SJSA1 (cell line): ENCODE results near the gene OCIAD1. TPM values are rescaled to one million over a fixed set of nuclear protein-coding genes. Genes with fewer than 3 reads are reported as not detected.

ENCODE experiments used
- DNase-seq, 2 experiments: peaks; one replicate each; pipeline ENCODE4 v3.0.0-alpha.2; 2015 to 2020; ENCODE audit warnings: low spot score in 2 of 2, low read depth in 1 of 2
- H3K27ac ChIP-seq: fragments of 250-450 bp; sonication (Bioruptor Pico); 2 replicates; pipeline ENCODE4 v1.5.1; 2020; ENCODE audit warnings: mild to moderate bottlenecking, moderate library complexity
- H3K27me3 ChIP-seq: fragments of 250-450 bp; sonication (Bioruptor Pico); replicated peaks from 2 replicates; pipeline ENCODE4 v1.5.1; 2020; ENCODE audit warnings: mild to moderate bottlenecking, moderate library complexity
- H3K36me3 ChIP-seq: fragments of 250-450 bp; sonication (Bioruptor Pico); 2 replicates; pipeline ENCODE4 v1.5.1; 2020; ENCODE audit warnings: mild to moderate bottlenecking
- H3K4me1 ChIP-seq: fragments of 250-450 bp; sonication (Bioruptor Pico); replicated peaks from 2 replicates; pipeline ENCODE4 v1.6.1; 2021; ENCODE audit warnings: mild to moderate bottlenecking
- H3K4me3 ChIP-seq: fragments of 250-450 bp; sonication (Bioruptor Pico); 2 replicates; pipeline ENCODE4 v1.5.1; 2020; ENCODE audit warnings: mild to moderate bottlenecking
- H3K9me3 ChIP-seq: fragments of 250-450 bp; sonication (Bioruptor Pico); replicated peaks from 2 replicates; pipeline ENCODE4 v1.5.1; 2020; ENCODE audit warnings: mild to moderate bottlenecking
- total RNA-seq: library from RNA; depleted of rRNA; stranded (reverse); fragments of >200 nt; shearing (Covaris generic); gene quantifications from 2 replicates; pipeline ENCODE4 v1.2.3, GENCODE V29; 2014; rRNA removed

Gene OCIAD1
- total RNA-seq, 1 experiment from 2014 or later: 54.6 TPM

DNA sequence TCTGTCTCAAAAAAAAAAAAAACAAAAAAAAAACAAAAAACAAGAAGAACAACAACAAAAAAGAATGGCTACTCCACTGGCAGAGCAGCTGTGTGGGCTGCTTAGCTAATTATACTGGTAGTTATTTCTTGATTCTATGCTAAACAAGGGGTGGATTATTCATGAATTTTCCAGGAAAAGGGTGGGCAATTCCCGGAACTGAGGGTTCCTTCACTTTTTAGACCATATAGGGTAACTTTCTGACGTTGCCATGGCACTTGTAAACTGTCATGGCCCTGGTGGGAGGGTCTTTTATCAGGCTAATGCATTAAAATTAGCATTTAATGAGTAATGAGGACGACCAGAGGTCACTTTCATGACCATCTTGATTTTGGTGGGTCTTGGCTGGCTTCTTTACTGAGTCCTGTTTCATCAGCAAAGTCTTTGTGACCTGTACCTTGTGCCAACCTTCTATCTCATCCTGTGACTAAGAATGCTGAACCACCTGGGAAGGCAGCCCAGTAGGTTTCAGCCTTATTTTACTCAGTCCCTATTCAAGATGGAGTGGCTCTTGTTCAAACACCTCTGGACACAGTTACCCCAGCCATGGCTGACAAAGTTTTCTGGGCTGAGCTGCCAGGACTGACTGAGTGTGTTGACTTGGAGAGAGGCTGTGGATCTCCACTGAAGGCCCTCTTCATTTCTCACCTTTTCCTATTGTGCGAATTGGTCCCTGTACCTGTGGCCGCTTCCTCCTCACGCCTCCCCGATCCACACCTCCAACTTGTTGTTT is 77.0 kb downstream of the OCIAD1 start:
- H3K4me1 ChIP-seq: peaks cover 11% of the 10 kb centered on the region
- 0 out of 2 replicates have a peak, but pooled peaks cover 3% of the 10 kb centered on the region for H3K36me3 ChIP-seq
- no peaks in the 10 kb centered on the region for H3K9me3 ChIP-seq
- no peak for DNase-seq
- no peak overlapping the region for H3K27ac ChIP-seq
- H3K27me3 ChIP-seq: no peaks in the 10 kb centered on the region
- H3K4me3 ChIP-seq: no peak overlapping the region

DNA sequence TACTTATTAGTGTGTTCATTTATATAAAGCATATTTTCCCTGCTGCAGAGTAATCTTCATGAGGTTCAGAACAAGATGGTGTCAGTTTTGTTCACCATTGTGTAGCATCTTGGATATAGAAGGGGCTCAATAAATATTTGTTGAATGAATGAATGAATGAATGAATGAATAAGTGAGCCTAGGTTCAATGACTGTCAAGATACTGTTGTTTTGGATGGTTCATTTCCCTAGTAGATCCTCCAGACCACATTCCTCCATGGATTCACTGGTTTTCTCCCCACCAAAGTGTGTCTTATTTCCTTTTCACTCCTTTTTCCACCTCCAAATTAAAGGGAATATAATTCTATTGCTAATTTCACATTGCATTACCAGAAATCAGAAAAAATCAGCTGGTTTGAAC is 77.8 kb downstream of the OCIAD1 start:
- Histone ChIP-seq H3K27me3 (no peaks in the 10 kb centered on the region), H3K4me1 (peaks cover 16% of the 10 kb centered on the region), H3K36me3 (0 out of 2 replicates have a peak, but pooled peaks cover 3% of the 10 kb centered on the region), H3K9me3 (no peaks in the 10 kb centered on the region), H3K27ac (no peak overlapping the region), H3K4me3 (no peak overlapping the region)
- DNase-seq: no peak

DNA sequence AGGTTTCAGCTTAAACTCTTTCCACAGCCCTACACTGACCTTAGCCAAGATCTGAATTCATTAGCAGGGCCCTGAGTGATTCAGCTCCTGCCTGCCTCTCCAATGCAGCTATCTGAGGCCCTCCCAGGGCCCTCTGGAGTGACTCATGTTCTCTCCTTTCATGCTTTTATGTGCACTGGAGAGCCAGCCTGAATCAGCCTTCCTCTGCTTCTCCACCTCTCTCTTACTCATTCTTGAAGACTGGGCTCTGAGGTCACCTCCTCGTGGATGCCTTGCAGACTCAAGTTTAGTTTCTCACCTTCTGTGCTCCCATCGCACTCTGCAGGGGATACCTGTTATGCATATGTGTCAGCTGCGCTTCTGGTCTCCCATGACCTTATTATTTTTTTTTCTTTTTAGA is 78.8 kb downstream of the OCIAD1 start:
- H3K36me3 ChIP-seq: 0 out of 2 replicates have a peak, but pooled peaks cover 3% of the 10 kb centered on the region
- no peak overlapping the region for H3K4me3 ChIP-seq
- peak; percentile 70 to 78 for DNase-seq
- no peaks in the 10 kb centered on the region for H3K9me3 ChIP-seq
- H3K27me3 ChIP-seq: no peaks in the 10 kb centered on the region
- peaks cover 16% of the 10 kb centered on the region for H3K4me1 ChIP-seq
- no peak overlapping the region for H3K27ac ChIP-seq

DNA sequence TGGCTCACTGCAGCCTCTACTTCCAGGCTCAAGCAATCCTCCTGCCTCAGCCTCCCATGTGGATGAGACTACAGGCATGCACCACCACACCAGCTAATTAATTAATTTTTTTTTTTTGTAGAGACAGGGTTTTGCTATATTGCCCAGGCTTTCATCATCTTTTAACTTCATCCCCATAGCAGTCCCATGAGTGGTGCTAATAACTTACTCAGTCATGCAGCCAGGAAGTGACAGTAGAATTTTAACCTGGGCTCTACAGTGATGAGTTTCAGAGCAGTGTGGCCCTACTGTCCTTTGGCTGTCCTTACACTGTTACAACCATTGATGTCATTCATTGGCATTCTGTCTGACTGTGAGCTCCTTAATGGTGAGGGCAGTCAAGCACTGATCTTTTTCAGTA is 79.6 kb downstream of the OCIAD1 start:
- Histone ChIP-seq H3K9me3 (no peaks in the 10 kb centered on the region), H3K27ac (no peak overlapping the region), H3K4me1 (peaks cover 16% of the 10 kb centered on the region), H3K4me3 (no peak overlapping the region), H3K27me3 (no peaks in the 10 kb centered on the region), H3K36me3 (0 out of 2 replicates have a peak, but pooled peaks cover 3% of the 10 kb centered on the region)
- no peak for DNase-seq

Other genes with a start within 250 kb of the OCIAD1 start
- 17.4 and 28.5 TPM in 2 replicates for gene FRYL, start 50.8 kb upstream of the OCIAD1 start, total RNA-seq
- 3.8 and 14.3 TPM in 2 replicates for gene OCIAD2, start 75.7 kb downstream of the OCIAD1 start, total RNA-seq
- not detected in 2 replicates for gene CWH43, start 155.2 kb downstream of the OCIAD1 start, total RNA-seq